Stimulated activated CD8-positive, alpha-beta memory T cell treated with anti-CD3 and anti-CD28 coated beads, Interleukin-15, amount 100 ng/mL, for 1 hour (primary cell): ENCODE results near the gene RNU6-8.

Source experiments
- DNase-seq: peaks from one replicate; pipeline ENCODE4 v3.0.0-alpha.2; 2020; ENCODE audit warnings: low read depth

RNU6-8 gene

GRCh38 chr14:32203928-32204357 lies 874 bp upstream of the RNU6-8 start:
- no peak for DNase-seq

GRCh38 chr14:32202491-32202997 lies 525 bp downstream of the RNU6-8 start:
- no peak for DNase-seq

GRCh38 chr14:32201816-32202490 lies 1.1 kb downstream of the RNU6-8 start, which contains the start of gene RNU6-7:
RNU6-7 (plus strand) TSS chr14:32202045.
- peak; percentile 0 for DNase-seq

- peak; percentile 51 for DNase-seq
These were observed 1.8 kb downstream of the RNU6-8 start for GRCh38 chr14:32201193-32201815.

GRCh38 chr14:32200368-32201192 lies 2.5 kb downstream of the RNU6-8 start:
- DNase-seq: no peak

- no peak for DNase-seq
These were observed 5.2 kb downstream of the RNU6-8 start for GRCh38 chr14:32197919-32198318.

GRCh38 chr14:32195636-32196035 lies 7.4 kb downstream of the RNU6-8 start:
- no peak for DNase-seq

GRCh38 chr14:32193532-32193931 lies 9.5 kb downstream of the RNU6-8 start:
- DNase-seq: no peak

GRCh38 chr14:32192712-32193373 lies 10.2 kb downstream of the RNU6-8 start:
- DNase-seq: no peak

- DNase-seq: no peak
These were observed 12.4 kb downstream of the RNU6-8 start for GRCh38 chr14:32190673-32191072.

- DNase-seq: no peak
These were observed 13.3 kb downstream of the RNU6-8 start for GRCh38 chr14:32189811-32190210.

- no peak for DNase-seq
These were observed 16.8 kb downstream of the RNU6-8 start for GRCh38 chr14:32186248-32186647.

- DNase-seq: no peak
These were observed 18.0 kb downstream of the RNU6-8 start for GRCh38 chr14:32185097-32185496.

GRCh38 chr14:32183151-32184058 lies 19.7 kb downstream of the RNU6-8 start:
- no peak for DNase-seq

- DNase-seq: no peak
These were observed 31.6 kb downstream of the RNU6-8 start for GRCh38 chr14:32171469-32171868.

GRCh38 chr14:32169191-32169590 lies 33.9 kb downstream of the RNU6-8 start:
- DNase-seq: no peak

- no peak for DNase-seq
These were observed 35.2 kb downstream of the RNU6-8 start for GRCh38 chr14:32167907-32168306.

GRCh38 chr14:32166924-32167323 lies 36.1 kb downstream of the RNU6-8 start:
- DNase-seq: no peak

- DNase-seq: no peak
These were observed 37.0 kb downstream of the RNU6-8 start for GRCh38 chr14:32166029-32166428.
